Measurements from ENCODE around the gene ZNF652. TPM values are rescaled to one million over a fixed set of nuclear protein-coding genes. Genes with fewer than 3 reads are reported as not detected.

ZNF652 gene
- total and polyA plus RNA-seq, 2 experiments from 2014 or later: 36.2 to 54.5 TPM

DNA sequence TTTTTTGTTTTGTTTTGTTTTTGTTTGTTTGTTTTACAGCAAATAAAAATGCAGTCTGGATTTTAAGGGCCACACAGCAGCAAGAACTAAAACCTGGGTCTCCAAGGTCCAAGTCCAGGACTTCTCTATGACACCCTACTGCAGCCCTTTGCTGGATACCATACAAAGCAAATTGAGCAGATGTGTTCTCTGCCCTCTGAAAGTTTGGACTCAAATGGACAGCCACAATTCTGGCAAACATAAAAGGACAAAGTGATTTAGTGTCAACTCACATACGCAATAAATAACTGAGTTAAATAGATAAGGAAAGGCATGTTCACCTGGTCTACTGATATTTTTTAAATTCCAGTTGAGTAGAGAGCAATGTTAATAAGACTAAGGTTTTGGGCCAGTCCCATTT is 7.7 kb upstream of the ZNF652 start (continued):
- TF ChIP-seq, protein P1, sequence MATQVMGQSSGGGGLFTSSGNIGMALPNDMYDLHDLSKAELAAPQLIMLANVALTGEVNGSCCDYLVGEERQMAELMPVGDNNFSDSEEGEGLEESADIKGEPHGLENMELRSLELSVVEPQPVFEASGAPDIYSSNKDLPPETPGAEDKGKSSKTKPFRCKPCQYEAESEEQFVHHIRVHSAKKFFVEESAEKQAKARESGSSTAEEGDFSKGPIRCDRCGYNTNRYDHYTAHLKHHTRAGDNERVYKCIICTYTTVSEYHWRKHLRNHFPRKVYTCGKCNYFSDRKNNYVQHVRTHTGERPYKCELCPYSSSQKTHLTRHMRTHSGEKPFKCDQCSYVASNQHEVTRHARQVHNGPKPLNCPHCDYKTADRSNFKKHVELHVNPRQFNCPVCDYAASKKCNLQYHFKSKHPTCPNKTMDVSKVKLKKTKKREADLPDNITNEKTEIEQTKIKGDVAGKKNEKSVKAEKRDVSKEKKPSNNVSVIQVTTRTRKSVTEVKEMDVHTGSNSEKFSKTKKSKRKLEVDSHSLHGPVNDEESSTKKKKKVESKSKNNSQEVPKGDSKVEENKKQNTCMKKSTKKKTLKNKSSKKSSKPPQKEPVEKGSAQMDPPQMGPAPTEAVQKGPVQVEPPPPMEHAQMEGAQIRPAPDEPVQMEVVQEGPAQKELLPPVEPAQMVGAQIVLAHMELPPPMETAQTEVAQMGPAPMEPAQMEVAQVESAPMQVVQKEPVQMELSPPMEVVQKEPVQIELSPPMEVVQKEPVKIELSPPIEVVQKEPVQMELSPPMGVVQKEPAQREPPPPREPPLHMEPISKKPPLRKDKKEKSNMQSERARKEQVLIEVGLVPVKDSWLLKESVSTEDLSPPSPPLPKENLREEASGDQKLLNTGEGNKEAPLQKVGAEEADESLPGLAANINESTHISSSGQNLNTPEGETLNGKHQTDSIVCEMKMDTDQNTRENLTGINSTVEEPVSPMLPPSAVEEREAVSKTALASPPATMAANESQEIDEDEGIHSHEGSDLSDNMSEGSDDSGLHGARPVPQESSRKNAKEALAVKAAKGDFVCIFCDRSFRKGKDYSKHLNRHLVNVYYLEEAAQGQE (IDR thresholded peaks at IDR 0.05; ENCODE audit: unreplicated experiment): no peak
- TF ChIP-seq EZH2 (IDR thresholded peaks at IDR 0.05; ENCODE audit: low read depth, unreplicated experiment): no peak
- TF ChIP-seq NANOG (IDR thresholded peaks at IDR 0.05; ENCODE audit: borderline replicate concordance): no peak
- no peak for TF ChIP-seq POLR2AphosphoS5 (IDR thresholded peaks at IDR 0.05; ENCODE audit: low read depth)
- TF ChIP-seq, protein P2, sequence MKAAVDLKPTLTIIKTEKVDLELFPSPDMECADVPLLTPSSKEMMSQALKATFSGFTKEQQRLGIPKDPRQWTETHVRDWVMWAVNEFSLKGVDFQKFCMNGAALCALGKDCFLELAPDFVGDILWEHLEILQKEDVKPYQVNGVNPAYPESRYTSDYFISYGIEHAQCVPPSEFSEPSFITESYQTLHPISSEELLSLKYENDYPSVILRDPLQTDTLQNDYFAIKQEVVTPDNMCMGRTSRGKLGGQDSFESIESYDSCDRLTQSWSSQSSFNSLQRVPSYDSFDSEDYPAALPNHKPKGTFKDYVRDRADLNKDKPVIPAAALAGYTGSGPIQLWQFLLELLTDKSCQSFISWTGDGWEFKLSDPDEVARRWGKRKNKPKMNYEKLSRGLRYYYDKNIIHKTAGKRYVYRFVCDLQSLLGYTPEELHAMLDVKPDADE (IDR thresholded peaks at IDR 0.05): no peak

DNA sequence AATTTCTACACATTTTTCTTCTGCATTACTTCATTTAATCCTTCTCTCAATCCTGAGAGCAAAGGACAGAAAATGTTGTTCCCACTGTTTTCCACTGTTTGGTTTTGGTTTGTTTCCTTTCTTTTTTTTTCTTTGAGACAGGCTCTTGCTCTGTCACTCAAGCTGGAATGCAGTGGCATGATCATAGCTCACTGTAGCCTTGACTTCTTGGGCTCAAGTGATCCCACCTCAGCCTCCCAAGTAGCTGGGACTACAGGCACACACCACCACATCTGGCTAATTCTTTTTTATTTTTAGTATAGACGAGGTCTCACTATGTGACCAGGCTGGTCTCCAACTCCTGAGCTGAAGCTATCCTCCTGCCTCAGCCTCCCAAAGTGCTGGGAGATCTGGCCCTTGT is 7.0 kb upstream of the ZNF652 start:
- Histone ChIP-seq H3K4me3 (no peak overlapping the region), H3F3A (replicated peaks; ENCODE audit: low read depth) (no peaks in the 10 kb centered on the region), H3K79me2 (replicated peaks; ENCODE audit: insufficient read depth) (no peaks in the 10 kb centered on the region), H3K27ac (ENCODE audit: low read depth) (no peak overlapping the region), H3K4me2 (no peak overlapping the region), H2AFZ (no peak overlapping the region; the same call in 1 of the 2 replicates), H3K4me1 (ENCODE audit: insufficient read depth) (peaks cover 25% of the 10 kb centered on the region), H4K20me1 (replicated peaks; ENCODE audit: insufficient read depth) (no peaks in the 10 kb centered on the region), H3K36me3 (ENCODE audit: insufficient read depth) (no peaks in the 10 kb centered on the region), H3K9me2 (ENCODE audit: insufficient read depth) (no peaks in the 10 kb centered on the region), H3K27me3 (ENCODE audit: insufficient read depth) (no peaks in the 10 kb centered on the region)
- Mint-ChIP-seq H3K4me3 (no peak overlapping the region), H3K27ac (no peak overlapping the region), H3K36me3 (ENCODE audit: low read depth) (no peaks in the 10 kb centered on the region), H3K4me1 (peaks cover 35% of the 10 kb centered on the region), H3K9me3 (no peaks in the 10 kb centered on the region; the same call in 2 of the 3 replicates), H3K27me3 (ENCODE audit: insufficient read depth, low read depth, poor library complexity) (peaks cover 15% of the 10 kb centered on the region)
- ATAC-seq (no peak), DNase-seq (ENCODE audit: low spot score) (no peak)
- TF ChIP-seq EZH2phosphoT487 (IDR thresholded peaks at IDR 0.05; ENCODE audit: unreplicated experiment): no peak
- TF ChIP-seq ZNF331 (CRISPR knock-in tag; IDR thresholded peaks at IDR 0.05; ENCODE audit: low read depth): no peak
- TF ChIP-seq CREB1 (CRISPR knock-in tag; IDR thresholded peaks at IDR 0.05; ENCODE audit: low read depth): no peak
- TF ChIP-seq ZNF114 (CRISPR knock-in tag; IDR thresholded peaks at IDR 0.05): no peak
- TF ChIP-seq POLR2AphosphoS5 (IDR thresholded peaks at IDR 0.05; ENCODE audit: low read depth): no peak
- TF ChIP-seq, protein P1 (IDR thresholded peaks at IDR 0.05; ENCODE audit: unreplicated experiment): no peak
- TF ChIP-seq, protein P3, sequence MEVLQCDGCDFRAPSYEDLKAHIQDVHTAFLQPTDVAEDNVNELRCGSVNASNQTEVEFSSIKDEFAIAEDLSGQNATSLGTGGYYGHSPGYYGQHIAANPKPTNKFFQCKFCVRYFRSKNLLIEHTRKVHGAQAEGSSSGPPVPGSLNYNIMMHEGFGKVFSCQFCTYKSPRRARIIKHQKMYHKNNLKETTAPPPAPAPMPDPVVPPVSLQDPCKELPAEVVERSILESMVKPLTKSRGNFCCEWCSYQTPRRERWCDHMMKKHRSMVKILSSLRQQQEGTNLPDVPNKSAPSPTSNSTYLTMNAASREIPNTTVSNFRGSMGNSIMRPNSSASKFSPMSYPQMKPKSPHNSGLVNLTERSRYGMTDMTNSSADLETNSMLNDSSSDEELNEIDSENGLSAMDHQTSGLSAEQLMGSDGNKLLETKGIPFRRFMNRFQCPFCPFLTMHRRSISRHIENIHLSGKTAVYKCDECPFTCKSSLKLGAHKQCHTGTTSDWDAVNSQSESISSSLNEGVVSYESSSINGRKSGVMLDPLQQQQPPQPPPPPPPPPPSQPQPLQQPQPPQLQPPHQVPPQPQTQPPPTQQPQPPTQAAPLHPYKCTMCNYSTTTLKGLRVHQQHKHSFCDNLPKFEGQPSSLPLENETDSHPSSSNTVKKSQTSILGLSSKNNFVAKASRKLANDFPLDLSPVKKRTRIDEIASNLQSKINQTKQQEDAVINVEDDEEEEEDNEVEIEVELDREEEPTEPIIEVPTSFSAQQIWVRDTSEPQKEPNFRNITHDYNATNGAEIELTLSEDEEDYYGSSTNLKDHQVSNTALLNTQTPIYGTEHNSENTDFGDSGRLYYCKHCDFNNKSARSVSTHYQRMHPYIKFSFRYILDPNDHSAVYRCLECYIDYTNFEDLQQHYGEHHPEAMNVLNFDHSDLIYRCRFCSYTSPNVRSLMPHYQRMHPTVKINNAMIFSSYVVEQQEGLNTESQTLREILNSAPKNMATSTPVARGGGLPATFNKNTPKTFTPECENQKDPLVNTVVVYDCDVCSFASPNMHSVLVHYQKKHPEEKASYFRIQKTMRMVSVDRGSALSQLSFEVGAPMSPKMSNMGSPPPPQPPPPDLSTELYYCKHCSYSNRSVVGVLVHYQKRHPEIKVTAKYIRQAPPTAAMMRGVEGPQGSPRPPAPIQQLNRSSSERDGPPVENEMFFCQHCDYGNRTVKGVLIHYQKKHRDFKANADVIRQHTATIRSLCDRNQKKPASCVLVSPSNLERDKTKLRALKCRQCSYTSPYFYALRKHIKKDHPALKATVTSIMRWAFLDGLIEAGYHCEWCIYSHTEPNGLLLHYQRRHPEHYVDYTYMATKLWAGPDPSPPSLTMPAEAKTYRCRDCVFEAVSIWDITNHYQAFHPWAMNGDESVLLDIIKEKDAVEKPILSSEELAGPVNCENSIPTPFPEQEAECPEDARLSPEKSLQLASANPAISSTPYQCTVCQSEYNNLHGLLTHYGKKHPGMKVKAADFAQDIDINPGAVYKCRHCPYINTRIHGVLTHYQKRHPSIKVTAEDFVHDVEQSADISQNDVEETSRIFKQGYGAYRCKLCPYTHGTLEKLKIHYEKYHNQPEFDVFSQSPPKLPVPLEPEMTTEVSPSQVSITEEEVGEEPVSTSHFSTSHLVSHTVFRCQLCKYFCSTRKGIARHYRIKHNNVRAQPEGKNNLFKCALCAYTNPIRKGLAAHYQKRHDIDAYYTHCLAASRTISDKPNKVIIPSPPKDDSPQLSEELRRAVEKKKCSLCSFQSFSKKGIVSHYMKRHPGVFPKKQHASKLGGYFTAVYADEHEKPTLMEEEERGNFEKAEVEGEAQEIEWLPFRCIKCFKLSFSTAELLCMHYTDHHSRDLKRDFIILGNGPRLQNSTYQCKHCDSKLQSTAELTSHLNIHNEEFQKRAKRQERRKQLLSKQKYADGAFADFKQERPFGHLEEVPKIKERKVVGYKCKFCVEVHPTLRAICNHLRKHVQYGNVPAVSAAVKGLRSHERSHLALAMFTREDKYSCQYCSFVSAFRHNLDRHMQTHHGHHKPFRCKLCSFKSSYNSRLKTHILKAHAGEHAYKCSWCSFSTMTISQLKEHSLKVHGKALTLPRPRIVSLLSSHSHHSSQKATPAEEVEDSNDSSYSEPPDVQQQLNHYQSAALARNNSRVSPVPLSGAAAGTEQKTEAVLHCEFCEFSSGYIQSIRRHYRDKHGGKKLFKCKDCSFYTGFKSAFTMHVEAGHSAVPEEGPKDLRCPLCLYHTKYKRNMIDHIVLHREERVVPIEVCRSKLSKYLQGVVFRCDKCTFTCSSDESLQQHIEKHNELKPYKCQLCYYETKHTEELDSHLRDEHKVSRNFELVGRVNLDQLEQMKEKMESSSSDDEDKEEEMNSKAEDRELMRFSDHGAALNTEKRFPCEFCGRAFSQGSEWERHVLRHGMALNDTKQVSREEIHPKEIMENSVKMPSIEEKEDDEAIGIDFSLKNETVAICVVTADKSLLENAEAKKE (CRISPR knock-in tag; IDR thresholded peaks at IDR 0.05): no peak

Data from GM23338 (cell line).